Suppressor macrophage (primary cell): ENCODE results near the gene RNU6-7.

Source experiments
- DNase-seq, 4 experiments: peaks; one replicate each; pipeline ENCODE4 v3.0.0-alpha.2; 2020 to 2022

Gene RNU6-7

GRCh38 chr14:32205554-32205953, 3.7 kb downstream of the RNU6-7 start:
- no peak for DNase-seq

DNA sequence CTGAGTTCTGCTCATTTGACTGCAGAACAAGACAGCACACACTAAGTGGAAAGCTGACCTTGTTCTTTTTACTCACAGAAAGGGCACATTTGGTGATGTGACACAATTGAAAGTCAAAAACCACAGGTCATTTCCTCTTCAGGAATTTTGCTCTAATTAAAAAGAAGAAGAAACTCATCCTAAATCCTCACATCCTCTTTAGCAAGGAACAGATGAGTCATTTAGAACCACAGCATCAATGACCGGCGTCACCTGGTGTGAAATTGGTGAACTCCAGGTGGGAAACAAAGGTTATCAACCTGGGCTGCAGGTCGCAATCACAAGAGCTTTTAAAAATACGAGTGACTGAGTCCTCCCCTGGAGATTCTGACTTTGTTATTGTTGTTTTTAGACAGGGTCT, 4.1 kb downstream of the RNU6-7 start:
- DNase-seq = peak; percentile 10 to 75 (median 42)

DNA sequence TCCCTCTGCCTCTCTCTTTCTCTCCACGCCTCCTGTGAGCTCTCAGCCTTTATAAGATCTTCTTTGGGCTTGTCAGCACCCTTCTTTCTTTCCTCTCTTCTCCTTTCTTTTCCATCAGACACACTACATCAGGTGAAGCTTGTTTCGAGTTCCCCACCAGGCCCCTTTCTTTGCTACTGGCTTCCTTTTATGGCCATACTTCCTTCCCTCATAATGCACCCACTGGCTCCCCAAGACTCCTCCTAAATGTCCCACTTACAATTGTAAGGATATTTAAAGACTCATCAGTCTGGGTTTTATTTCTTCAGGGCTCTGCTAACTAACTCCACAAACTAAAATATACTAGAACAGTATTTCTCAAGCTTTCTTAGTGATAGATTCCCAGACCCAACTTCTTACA, 4.7 kb downstream of the RNU6-7 start:
- DNase-seq = no peak

DNA sequence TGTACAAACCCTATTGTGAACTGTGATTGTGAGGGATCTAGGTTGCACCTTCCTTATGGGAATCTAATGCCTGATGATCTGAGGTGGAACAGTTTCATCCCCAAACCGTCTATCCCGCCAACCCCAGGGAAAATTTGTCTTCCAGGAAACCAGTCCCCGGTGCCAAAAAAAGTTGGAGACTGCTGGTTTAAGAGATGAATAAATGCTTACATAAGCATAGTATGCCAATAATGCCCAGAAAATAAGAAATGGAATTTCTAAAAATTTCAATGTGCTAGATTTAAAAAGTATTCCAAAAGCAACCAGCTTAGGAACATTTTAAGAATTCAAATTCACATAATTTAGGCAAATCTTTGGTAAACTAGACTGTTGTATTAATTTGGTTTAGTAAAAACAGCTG, 6.6 kb downstream of the RNU6-7 start:
- DNase-seq = no peak

DNA sequence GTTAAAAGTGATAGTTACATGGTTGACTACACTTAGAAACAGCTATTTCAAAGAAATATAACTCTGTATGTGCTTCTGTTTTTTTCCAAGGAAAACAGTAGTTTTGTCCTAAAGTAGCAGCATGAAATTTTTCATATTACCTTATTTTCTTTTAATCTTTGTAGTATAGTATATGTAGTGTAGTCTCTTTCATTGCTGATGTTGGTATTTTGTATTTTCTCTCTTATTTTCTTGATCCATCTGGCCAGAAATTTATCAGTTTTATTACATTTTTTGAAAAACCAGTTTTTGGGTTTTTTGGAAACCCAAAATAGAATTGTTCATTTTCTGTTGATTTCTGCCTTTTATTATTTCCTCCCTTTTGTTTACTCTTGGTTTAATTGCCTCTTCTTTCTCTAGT, 7.6 kb downstream of the RNU6-7 start:
- DNase-seq = no peak

- DNase-seq = no peak
These were observed 9.2 kb downstream of the RNU6-7 start for GRCh38 chr14:32211068-32211404.

GRCh38 chr14:32212833-32213232, 11.0 kb downstream of the RNU6-7 start:
- no peak for DNase-seq

- DNase-seq = no peak
These were observed 15.5 kb downstream of the RNU6-7 start for GRCh38 chr14:32217301-32217700.

DNA sequence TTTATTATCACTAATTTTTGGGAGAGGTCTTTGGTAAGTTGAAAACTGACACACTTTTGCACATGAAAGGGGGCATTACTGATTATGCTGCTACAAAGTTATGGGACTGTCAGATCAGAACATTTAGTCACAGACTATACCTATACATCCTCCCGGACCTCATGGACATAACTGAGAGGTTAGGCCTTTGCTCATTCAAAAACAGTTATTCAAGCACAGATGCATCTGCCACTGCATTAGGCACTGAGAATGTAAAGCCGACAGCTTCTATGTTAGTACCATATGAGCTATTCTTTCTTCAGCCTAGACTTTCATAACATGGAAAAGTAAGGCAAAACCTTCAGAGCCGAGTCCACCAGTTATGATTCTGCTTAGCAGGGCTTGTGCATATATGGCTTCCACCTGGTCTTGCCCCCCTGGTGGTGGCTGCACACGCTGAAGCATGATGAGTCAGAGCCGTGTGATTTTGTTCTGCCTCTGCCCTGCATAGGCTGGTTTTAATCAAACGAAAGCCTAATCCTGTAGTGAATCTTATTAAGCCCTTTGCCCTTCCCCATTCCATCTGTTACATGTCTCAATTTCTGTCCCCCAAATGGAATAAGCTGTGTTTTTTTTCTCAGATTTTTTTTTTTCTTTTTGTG, 23.0 kb downstream of the RNU6-7 start:
- peak in 3 of 4 experiments; percentile 31 to 55 (median 45) for DNase-seq

DNA sequence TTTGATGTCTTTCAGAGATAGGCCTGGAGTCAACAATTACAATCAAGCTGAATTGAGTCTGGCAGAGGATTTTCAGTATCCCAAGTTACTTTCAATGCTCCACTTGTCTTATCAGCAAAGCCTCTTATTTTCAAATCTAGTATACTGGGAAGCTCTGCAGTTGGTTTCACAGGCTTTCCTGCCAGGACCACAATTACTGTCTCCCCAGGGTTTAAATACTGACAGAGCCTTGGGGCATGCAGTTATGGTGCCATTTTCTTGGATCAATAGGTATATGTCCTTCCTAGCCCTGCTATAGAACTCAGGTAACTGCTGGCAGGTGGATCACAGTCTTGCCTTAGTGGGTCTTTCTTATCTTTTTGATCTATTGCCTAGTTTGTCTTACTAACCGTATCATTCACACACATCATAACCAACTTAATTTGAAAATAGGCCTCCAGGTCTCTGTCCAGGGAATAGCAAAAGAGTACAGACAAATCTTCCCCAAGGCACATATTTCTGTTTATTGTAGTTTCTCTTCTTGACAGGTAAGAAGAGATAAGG, 23.6 kb downstream of the RNU6-7 start:
- DNase-seq = no peak

DNA sequence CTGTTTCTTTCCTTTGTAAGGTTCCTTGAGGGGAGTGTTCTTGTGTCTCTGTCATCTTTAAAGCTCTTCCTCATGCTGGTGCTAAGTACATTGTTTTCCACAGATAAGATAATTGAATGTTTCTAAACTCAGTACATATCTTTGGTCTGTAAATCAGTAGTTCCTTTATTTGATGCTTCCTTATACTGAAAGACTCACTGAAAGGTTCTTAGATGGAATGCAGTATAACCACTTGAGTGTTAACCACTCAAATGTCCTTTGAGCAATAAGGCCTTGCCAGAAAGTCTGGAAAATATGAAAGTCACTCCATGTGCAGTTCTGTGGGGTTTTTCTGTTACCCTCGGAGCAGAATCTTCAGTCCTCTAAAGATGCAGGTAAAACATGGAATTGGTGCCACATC, 24.2 kb downstream of the RNU6-7 start:
- DNase-seq = no peak

DNA sequence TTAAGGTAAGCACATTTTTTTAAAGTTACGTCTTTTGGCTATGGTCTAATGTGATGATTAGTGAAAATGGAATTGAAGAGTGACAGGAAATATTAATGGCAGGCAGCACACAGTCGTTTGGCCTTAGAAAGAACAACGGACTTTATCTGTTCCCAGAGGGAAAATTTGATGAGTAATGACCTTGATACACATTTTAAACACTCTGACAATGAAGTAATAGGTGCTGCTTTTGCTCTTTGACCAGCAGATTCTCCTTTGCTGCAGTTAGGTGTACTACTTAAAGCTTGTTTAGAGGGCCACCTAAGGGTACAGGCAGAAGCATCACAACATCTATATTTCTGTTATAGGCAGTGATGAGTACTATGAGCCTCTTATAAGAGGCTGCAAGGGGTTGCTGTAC, 28.3 kb downstream of the RNU6-7 start:
- no peak for DNase-seq

- no peak for DNase-seq
These were observed 28.9 kb downstream of the RNU6-7 start for GRCh38 chr14:32230695-32231280.

GRCh38 chr14:32232481-32232880, 30.6 kb downstream of the RNU6-7 start:
- no peak for DNase-seq

GRCh38 chr14:32233260-32233659, 31.4 kb downstream of the RNU6-7 start:
- DNase-seq = no peak

- DNase-seq = peak; percentile 8 to 36 (median 14)
These were observed 42.6 kb downstream of the RNU6-7 start for GRCh38 chr14:32244404-32244803.

GRCh38 chr14:32246751-32247150, 44.9 kb downstream of the RNU6-7 start:
- DNase-seq = no peak

GRCh38 chr14:32249371-32249770, 47.5 kb downstream of the RNU6-7 start:
- DNase-seq = peak in 3 of 4 experiments; percentile 28 to 42 (median 35)

- no peak for DNase-seq
These were observed 47.9 kb downstream of the RNU6-7 start for GRCh38 chr14:32249780-32250179.

DNA sequence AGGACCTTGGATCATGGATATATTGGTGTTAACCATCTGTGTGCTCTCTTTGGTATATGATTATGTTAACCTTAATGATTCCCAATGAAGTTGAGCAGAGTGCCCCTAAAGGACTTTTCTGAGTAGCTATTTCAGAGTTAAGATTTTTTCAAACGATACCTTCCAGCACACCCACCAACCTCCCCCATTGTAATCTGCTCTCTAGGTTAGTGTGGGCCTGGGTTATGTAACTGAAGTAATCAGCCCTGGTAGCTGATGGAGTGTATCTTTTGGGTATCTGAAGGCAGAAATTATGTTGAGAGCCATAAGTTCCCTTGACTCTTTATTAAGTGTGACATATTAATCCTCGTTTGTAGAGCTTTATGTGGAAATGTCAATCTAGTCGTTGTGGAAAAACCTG, 48.8 kb downstream of the RNU6-7 start:
- DNase-seq = no peak

GRCh38 chr14:32251530-32251929, 49.7 kb downstream of the RNU6-7 start:
- DNase-seq = no peak
